Endodermal cell (in vitro differentiated cells): ENCODE data around the gene MAP7D2. TPM values are rescaled to one million over a fixed set of nuclear protein-coding genes. Genes with fewer than 3 reads are reported as not detected.

Experiments used
- DNase-seq: peaks from one replicate; pipeline ENCODE4 v3.0.0-alpha.2; 2017
- H3K27ac ChIP-seq: 2 replicates; pipeline ENCODE4 v1.5.1; 2013; ENCODE audit warnings: mild to moderate bottlenecking, low read depth, low read length, moderate library complexity
- H3K27me3 ChIP-seq: 2 replicates; pipeline ENCODE4 v1.6.1; 2013; ENCODE audit warnings: mild to moderate bottlenecking, low read length, moderate library complexity; ENCODE audit not compliant: insufficient read depth, control insufficient read depth, poor library complexity, severe bottlenecking
- H3K36me3 ChIP-seq: 2 replicates; pipeline ENCODE4 v1.7.0; 2013; ENCODE audit warnings: mild to moderate bottlenecking, low read length, moderate library complexity; ENCODE audit not compliant: control insufficient read depth, insufficient read depth
- H3K4me1 ChIP-seq: one replicate; pipeline ENCODE4 v1.7.0; 2013; ENCODE audit warnings: low read length; ENCODE audit not compliant: control insufficient read depth, insufficient read depth
- H3K4me3 ChIP-seq: 2 replicates; pipeline ENCODE4 v1.5.1; 2013; ENCODE audit warnings: mild to moderate bottlenecking, low read length, moderate library complexity
- H3K9ac ChIP-seq: 2 replicates; pipeline ENCODE4 v1.6.1; 2013; ENCODE audit warnings: mild to moderate bottlenecking, low read length, moderate library complexity; ENCODE audit not compliant: poor library complexity, severe bottlenecking; ENCODE audit errors: extremely low read depth
- H3K9me3 ChIP-seq: 2 replicates; pipeline ENCODE4 v1.6.1; 2013; ENCODE audit warnings: mild to moderate bottlenecking, low read length, moderate library complexity; ENCODE audit not compliant: control insufficient read depth
- H3K27ac Mint-ChIP-seq: 2 replicates; pipeline ENCODE4 v1.8.0; 2020; ENCODE audit warnings: mixed read lengths
- H3K27me3 Mint-ChIP-seq: 2 replicates; pipeline ENCODE4 v1.8.0; 2021; ENCODE audit warnings: mild to moderate bottlenecking, mixed read lengths; ENCODE audit not compliant: insufficient read depth
- H3K36me3 Mint-ChIP-seq: 2 replicates; pipeline ENCODE4 v1.8.0; 2020; ENCODE audit warnings: low read depth, mixed read lengths
- H3K4me1 Mint-ChIP-seq: 2 replicates; pipeline ENCODE4 v1.8.0; 2020; ENCODE audit warnings: mixed read lengths
- H3K4me3 Mint-ChIP-seq: 2 replicates; pipeline ENCODE4 v1.8.0; 2020; ENCODE audit warnings: mild to moderate bottlenecking, moderate library complexity, mixed read lengths
- H3K9me3 Mint-ChIP-seq: 2 replicates; pipeline ENCODE4 v1.8.0; 2020; ENCODE audit warnings: mild to moderate bottlenecking, mixed read lengths
- CTCF ChIP-seq: fragments of 200-600 bp; sonication (generic); conservative IDR thresholded peaks from 2 replicates; pipeline ENCODE4 v1.5.0; 2021; ENCODE audit warnings: antibody characterized with exemption, mild to moderate bottlenecking
- WGBS, 2 experiments: methylation state at CpG; one replicate each; pipeline versions ENCODE4 v1.1.5 to v1.1.7; 2013; ENCODE audit warnings: missing lambda C conversion rate in 2 of 2, mixed read lengths in 1 of 2; ENCODE audit not compliant: insufficient coverage in 1 of 2, insufficient read length in 1 of 2; 5-methylcytosine and 5-hydroxymethylcytosine counted together
- total RNA-seq, 2 donors: library from RNA; stranded (reverse); fragmentation: NEBNext Ultra II Directional in 1 of 2; extraction: Animal tissue kit (Norgen Biotek cat#: 25700) in 1 of 2; gene quantifications; 2 replicates in 1 of 2; 3 replicates in 1 of 2; pipeline ENCODE4 v1.2.1, GENCODE V29; 2021

MAP7D2 gene
- total RNA-seq, 2 donors from 2014 or later, result 1.5 to 1.9 TPM

GRCh38 chrX:20060961-20061748 is 55.6 kb downstream of the MAP7D2 start:
- no peaks in the 10 kb centered on the region for H3K36me3 Mint-ChIP-seq
- no peak for TF ChIP-seq CTCF
- DNase-seq, result no peak
- Histone ChIP-seq H3K27me3 (peaks cover 11% of the 10 kb centered on the region), H3K9ac (no peak overlapping the region), H3K4me1 (peaks cover 4% of the 10 kb centered on the region), H3K36me3 (no peaks in the 10 kb centered on the region), H3K9me3 (no peaks in the 10 kb centered on the region), H3K4me3 (no peak overlapping the region), H3K27ac (no peak overlapping the region)
- H3K9me3 Mint-ChIP-seq, result peaks cover 63% of the 10 kb centered on the region
- no peak overlapping the region for H3K4me3 Mint-ChIP-seq
- H3K27me3 Mint-ChIP-seq, result peaks cover 5% of the 10 kb centered on the region
- peaks cover 10% of the 10 kb centered on the region for H3K4me1 Mint-ChIP-seq
- WGBS, 2 experiments, result 83% methylated on average over 5 of the region's 5 CpGs; no CpG with 5 or more reads in 1 of the 2 experiments
- H3K27ac Mint-ChIP-seq, result no peak overlapping the region

- WGBS, 2 experiments, result 79 to 93% methylated on average over 2 to 4 of the region's 5 CpGs
- Mint-ChIP-seq H3K36me3 (no peaks in the 10 kb centered on the region), H3K4me1 (peaks cover 18% of the 10 kb centered on the region), H3K27me3 (peaks cover 5% of the 10 kb centered on the region), H3K4me3 (no peak overlapping the region), H3K9me3 (peaks cover 61% of the 10 kb centered on the region), H3K27ac (no peak overlapping the region)
- TF ChIP-seq CTCF, result no peak
- Histone ChIP-seq H3K27ac (no peak overlapping the region), H3K4me3 (no peak overlapping the region), H3K27me3 (peaks cover 11% of the 10 kb centered on the region), H3K9ac (no peak overlapping the region), H3K4me1 (peaks cover 4% of the 10 kb centered on the region), H3K9me3 (no peaks in the 10 kb centered on the region), H3K36me3 (no peaks in the 10 kb centered on the region)
- DNase-seq, result no peak
These were observed 57.1 kb downstream of the MAP7D2 start for GRCh38 chrX:20059467-20060128.

GRCh38 chrX:20057479-20057878 is 59.2 kb downstream of the MAP7D2 start:
- Mint-ChIP-seq H3K36me3 (no peaks in the 10 kb centered on the region), H3K27me3 (peaks cover 15% of the 10 kb centered on the region), H3K4me3 (no peak overlapping the region), H3K9me3 (peaks cover 63% of the 10 kb centered on the region), H3K4me1 (peaks cover 18% of the 10 kb centered on the region), H3K27ac (no peak overlapping the region)
- Histone ChIP-seq H3K4me1 (peaks cover 4% of the 10 kb centered on the region), H3K27me3 (peaks cover 15% of the 10 kb centered on the region), H3K27ac (no peak overlapping the region), H3K36me3 (no peaks in the 10 kb centered on the region), H3K9me3 (no peaks in the 10 kb centered on the region), H3K9ac (no peak overlapping the region), H3K4me3 (no peak overlapping the region)
- WGBS, 2 experiments, result 95 to 100% methylated on average over 1 to 4 of the region's 4 CpGs
- no peak for TF ChIP-seq CTCF
- no peak for DNase-seq
